ENCODE results near the gene SLTM.
"Not testable (repeated sequence)": the region's sequence is repeated elsewhere in the genome, so short reads cannot be mapped to it uniquely, and the experiment has no call there.

The SLTM gene
- 225 to 288 (median 251) reads per million in 4 donors for total RNA-seq

- DNase-seq, result peak; percentile 88 to 97 (median 89)
Measured at GRCh38 chr15:58933281-58934113, at the start of gene SLTM. Gene SLTM (minus strand): TSS chr15:58933679. CDS start chr15:58933565, 114 bp downstream.

- DNase-seq, result no peak
Measured at GRCh38 chr15:58983261-58983660, 49.8 kb upstream of the SLTM start.

GRCh38 chr15:58981808-58982475 is 48.5 kb upstream of the SLTM start:
- peak in 1 of 5 donors; percentile 57 for DNase-seq

- DNase-seq, result peak in 1 of 5 donors; percentile 60
Measured at GRCh38 chr15:58980351-58980939, 47.0 kb upstream of the SLTM start.

- DNase-seq, result no peak
Measured at GRCh38 chr15:58977887-58978286, 44.4 kb upstream of the SLTM start.

- no peak for DNase-seq
Measured at GRCh38 chr15:58967479-58967878, 34.0 kb upstream of the SLTM start.

- no peak for DNase-seq
Measured at GRCh38 chr15:58966698-58967097, 33.2 kb upstream of the SLTM start.

- DNase-seq, result no peak
Measured at GRCh38 chr15:58962662-58963565, 29.4 kb upstream of the SLTM start.

GRCh38 chr15:58962136-58962535 is 28.7 kb upstream of the SLTM start:
- no peak for DNase-seq

GRCh38 chr15:58958811-58959210 is 25.3 kb upstream of the SLTM start:
- DNase-seq, result no peak

- DNase-seq, result peak in 4 of 5 donors; percentile 27 to 68 (median 54)
Measured at GRCh38 chr15:58957101-58957973, 23.9 kb upstream of the SLTM start.

- DNase-seq, result peak in 1 of 5 donors; percentile 23
Measured at GRCh38 chr15:58952751-58953150, 19.3 kb upstream of the SLTM start.

GRCh38 chr15:58951388-58952007 is 18.0 kb upstream of the SLTM start:
- no peak for DNase-seq

- DNase-seq, result no peak
Measured at GRCh38 chr15:58947179-58947578, 13.7 kb upstream of the SLTM start.

GRCh38 chr15:58934974-58935373 is 1.5 kb upstream of the SLTM start:
- DNase-seq, result not testable (repeated sequence)

- no peak for DNase-seq
Measured at GRCh38 chr15:58934521-58934920, 1.0 kb upstream of the SLTM start.

- no peak for DNase-seq
Measured at GRCh38 chr15:58934114-58934447, 602 bp upstream of the SLTM start.

- no peak for DNase-seq
Measured at GRCh38 chr15:58932710-58933280, 684 bp downstream of the SLTM start.

- DNase-seq, result peak in 1 of 5 donors; percentile 46
Measured at GRCh38 chr15:58931987-58932588, 1.4 kb downstream of the SLTM start.

GRCh38 chr15:58929891-58930416 is 3.5 kb downstream of the SLTM start:
- DNase-seq, result no peak
